ENCODE measurements around the gene ANO9.
"Not testable (repeated sequence)": the region's sequence is repeated elsewhere in the genome, so short reads cannot be mapped to it uniquely, and the experiment has no call there.

Gene ANO9

GRCh38 chr11:433641-434040 is 8.2 kb downstream of the ANO9 start:
- no peak for DNase-seq (ENCODE audit: low spot score)

GRCh38 chr11:433111-433510 is 8.7 kb downstream of the ANO9 start:
- DNase-seq (ENCODE audit: low spot score) = no peak

GRCh38 chr11:432501-433100 is 9.2 kb downstream of the ANO9 start:
- no peak for DNase-seq (ENCODE audit: low spot score)

- no peak for DNase-seq (ENCODE audit: low spot score)
These were observed 9.9 kb downstream of the ANO9 start for GRCh38 chr11:431921-432320.

GRCh38 chr11:429931-430456 is 11.8 kb downstream of the ANO9 start:
- DNase-seq (ENCODE audit: low spot score) = no peak

- no peak for DNase-seq (ENCODE audit: low spot score)
These were observed 12.4 kb downstream of the ANO9 start for GRCh38 chr11:429391-429790.

- DNase-seq (ENCODE audit: low spot score) = no peak
These were observed 13.5 kb downstream of the ANO9 start for GRCh38 chr11:428295-428694.

GRCh38 chr11:426851-427250 is 15.0 kb downstream of the ANO9 start:
- no peak for DNase-seq (ENCODE audit: low spot score)

- DNase-seq (ENCODE audit: low spot score) = no peak
These were observed 16.5 kb downstream of the ANO9 start for GRCh38 chr11:425301-425700.

GRCh38 chr11:424766-425165 is 17.0 kb downstream of the ANO9 start:
- not testable (repeated sequence) for DNase-seq (ENCODE audit: low spot score)

GRCh38 chr11:424232-424631 is 17.6 kb downstream of the ANO9 start:
- DNase-seq (ENCODE audit: low spot score) = no peak

GRCh38 chr11:422249-422656 is 19.6 kb downstream of the ANO9 start:
- DNase-seq (ENCODE audit: low spot score) = no peak

- no peak for DNase-seq (ENCODE audit: low spot score)
These were observed 20.9 kb downstream of the ANO9 start for GRCh38 chr11:420911-421321.

GRCh38 chr11:420054-420910 is 21.5 kb downstream of the ANO9 start:
- no peak for DNase-seq (ENCODE audit: low spot score)

- DNase-seq (ENCODE audit: low spot score) = no peak
These were observed 22.4 kb downstream of the ANO9 start for GRCh38 chr11:419248-420005.

- no peak for DNase-seq (ENCODE audit: low spot score)
These were observed 23.2 kb downstream of the ANO9 start for GRCh38 chr11:418343-419247.

GRCh38 chr11:417652-418342 is 24.0 kb downstream of the ANO9 start:
- DNase-seq (ENCODE audit: low spot score) = no peak

GRCh38 chr11:416757-417621 is 24.8 kb downstream of the ANO9 start:
- DNase-seq (ENCODE audit: low spot score) = no peak

- no peak for DNase-seq (ENCODE audit: low spot score)
These were observed 25.6 kb downstream of the ANO9 start for GRCh38 chr11:416051-416756.
